Measurements from ENCODE around the gene ST7.
"Not testable (repeated sequence)": the region's sequence is repeated elsewhere in the genome, so short reads cannot be mapped to it uniquely, and the experiment has no call there.

The ST7 gene

DNA sequence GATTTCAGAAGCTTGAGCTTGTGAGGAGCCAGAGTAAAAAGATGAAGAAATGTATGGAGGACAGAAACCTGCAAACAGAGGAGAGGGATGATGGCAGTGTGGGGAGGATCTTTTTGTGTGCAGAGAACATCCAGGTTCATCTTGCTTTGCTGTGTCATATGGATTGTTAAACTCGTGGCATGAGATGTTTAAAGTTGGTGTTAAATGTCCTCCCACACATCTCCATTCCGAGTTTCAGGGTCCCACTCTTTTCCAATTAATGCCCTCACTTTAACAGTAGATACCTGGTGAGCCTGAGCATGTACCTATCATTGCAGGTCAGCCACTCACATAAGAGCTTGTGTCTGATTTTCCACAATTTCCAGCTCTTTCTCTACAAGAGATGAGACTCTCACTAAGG, 147.7 kb downstream of the ST7 start:
- no peak for DNase-seq

- DNase-seq, result no peak
These were observed 157.4 kb downstream of the ST7 start for GRCh38 chr7:117110480-117111315.

DNA sequence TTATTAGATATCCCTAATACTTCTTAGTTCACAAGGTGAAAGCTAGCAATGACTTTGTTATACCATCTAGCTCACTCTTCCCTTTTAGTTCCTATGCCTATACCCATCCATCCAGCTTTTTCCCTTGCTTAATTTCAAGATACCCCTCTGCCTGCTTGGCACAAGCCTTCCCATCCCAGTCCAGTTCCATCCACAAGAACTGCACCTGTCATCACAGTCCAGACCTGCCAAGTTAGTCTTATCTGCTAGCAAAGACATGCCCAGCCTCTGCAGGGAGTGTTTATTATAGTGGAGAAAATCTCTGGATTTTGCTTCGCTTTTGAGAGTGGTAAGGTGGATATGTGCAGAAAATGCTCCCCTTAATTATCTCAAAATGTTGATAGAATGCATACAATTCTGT, 158.2 kb downstream of the ST7 start:
- DNase-seq, result no peak

GRCh38 chr7:117112640-117113039, 159.3 kb downstream of the ST7 start:
- DNase-seq, result no peak

DNA sequence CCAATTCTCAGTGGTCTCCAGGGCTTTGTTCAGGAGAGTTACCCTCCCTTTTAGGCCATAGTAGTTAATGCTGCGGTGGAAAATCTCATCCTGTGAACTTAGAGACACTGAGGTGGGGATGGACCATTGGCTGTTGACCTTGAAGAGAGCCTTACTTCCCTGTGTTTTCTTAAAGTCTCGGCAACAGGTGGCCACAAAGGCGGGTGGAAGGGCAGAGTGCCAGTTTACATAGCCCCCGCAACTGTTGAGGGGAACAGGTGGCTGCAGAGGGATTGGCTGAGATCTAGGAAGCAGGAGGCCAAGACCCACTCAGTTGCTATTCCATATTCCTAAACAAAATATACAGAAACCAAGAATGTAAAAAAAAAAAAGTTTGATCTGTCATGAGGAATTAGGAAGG, 160.6 kb downstream of the ST7 start:
- DNase-seq, result no peak

GRCh38 chr7:117114272-117114671, 161.0 kb downstream of the ST7 start:
- no peak for DNase-seq

GRCh38 chr7:117116211-117116610, 162.9 kb downstream of the ST7 start:
- no peak for DNase-seq

DNA sequence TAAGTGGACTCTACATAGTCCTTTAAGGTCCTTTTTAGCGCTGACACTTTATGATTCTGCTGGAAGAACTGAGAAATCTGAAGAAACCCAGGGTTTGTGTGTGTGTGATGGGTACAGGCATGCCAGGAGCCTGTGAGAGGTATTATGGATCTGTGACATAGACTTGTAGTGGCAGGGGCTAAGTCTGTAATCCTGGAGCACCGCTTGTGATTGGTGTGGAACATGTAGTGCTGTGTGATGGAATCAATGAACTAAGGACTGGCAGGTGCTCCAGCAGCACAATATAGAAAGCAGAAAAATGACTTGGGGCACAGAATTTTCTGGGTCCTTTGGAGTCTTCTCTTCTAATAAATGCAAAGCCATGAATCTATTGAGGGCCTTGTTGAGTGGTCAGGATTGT, 163.9 kb downstream of the ST7 start:
- no peak for DNase-seq

DNA sequence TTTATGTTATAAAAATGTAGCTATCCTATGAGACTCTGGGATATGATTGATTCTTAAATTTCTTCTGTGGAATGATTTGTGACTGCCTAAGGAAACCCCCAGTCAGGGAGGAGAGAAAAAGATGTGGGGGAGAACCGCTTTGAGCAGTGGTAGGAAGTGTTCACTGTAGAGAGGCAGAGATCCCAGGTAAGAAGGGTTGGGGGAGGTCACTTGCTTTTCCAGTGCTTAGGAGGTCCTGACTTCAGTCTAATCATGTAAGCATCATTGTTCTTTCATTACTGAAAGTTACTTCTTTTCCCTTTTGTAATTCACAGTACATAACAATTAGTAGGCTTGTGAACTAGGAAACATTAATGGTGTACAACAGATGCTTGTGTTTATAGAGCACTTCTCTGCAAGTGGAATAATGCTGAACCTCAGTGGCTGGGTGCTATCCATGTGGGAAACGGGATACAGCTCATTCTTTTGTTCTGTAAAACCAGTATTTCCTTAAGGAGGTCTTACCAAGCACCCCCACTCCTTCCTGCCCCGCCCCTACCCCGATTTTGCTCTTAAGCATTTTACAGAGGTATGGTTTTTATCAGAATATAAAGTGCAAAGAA, 165.4 kb downstream of the ST7 start:
- peak; percentile 55 for DNase-seq

- no peak for DNase-seq
These were observed 166.1 kb downstream of the ST7 start for GRCh38 chr7:117119192-117119924.

GRCh38 chr7:117120321-117120720, 167.0 kb downstream of the ST7 start:
- not testable (repeated sequence) for DNase-seq

DNA sequence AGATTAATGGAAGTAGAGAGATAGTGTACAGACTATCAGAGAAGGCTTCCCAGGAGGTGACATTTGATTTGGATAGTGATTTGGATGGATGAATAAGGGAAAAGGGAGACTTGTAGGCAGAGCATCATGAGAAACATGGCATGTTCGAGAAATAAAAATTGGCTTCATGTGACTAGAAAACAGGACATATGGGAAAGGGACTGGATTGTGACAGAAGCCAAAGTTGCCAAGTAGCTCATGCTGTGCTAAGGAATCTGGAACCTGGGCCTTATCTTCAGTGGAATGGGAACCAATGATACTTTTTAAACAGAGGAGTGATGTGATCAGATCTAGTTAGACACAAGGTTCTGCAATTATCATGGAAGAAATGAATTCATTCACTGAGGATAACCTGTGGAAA, 168.7 kb downstream of the ST7 start:
- not testable (repeated sequence) for DNase-seq

- DNase-seq, result no peak
These were observed 169.2 kb downstream of the ST7 start for GRCh38 chr7:117122536-117122935.

GRCh38 chr7:117123311-117123926, 170.1 kb downstream of the ST7 start:
- peak; percentile 81 for DNase-seq

GRCh38 chr7:117124591-117125220, 171.4 kb downstream of the ST7 start:
- DNase-seq, result peak; percentile 75

DNA sequence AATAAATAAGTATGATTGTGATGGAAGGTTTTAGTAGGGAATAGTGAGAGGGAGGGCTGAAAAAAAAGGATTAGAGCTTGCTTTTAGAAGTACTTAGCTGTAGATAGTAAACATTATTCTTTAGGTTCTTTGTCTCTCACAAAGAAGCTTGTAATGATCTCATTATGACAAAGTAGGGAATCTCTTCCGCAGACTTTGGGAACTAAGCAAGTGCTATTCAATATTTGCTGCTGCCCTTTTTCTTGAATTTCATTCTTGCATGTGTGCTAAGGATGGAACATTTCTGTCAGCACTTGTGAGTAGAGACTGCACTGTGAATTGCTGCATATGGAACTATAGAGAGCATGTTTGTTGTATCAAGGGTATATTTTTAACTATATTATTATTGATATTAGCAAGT, 173.4 kb downstream of the ST7 start:
- DNase-seq, result no peak

DNA sequence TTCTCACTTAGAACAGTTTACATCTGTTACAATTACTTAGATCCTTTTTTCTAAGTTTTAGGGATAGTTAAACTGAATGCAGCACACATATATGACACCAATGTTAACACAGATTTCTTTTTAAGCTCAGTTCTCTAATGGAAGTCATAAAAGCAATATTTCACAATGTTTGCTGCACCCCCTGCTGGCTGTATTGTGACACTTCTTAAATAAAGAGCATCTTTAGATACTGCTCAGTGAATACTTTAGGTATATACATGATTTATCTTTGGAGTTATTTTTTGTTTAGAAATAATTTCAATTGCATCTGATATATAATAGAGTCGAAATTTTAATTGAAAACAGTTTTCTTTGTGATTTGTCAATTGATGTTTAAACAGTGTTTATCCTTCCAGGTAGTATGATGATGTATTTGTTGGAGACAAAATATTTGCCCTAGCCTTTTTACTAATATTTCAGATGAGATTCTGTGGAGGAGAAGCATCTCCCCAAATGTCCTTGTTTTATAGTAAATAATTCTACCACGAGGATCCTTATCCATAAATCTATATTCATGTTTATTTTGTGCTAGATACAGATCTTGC, 174.4 kb downstream of the ST7 start:
- DNase-seq, result peak; percentile 83

DNA sequence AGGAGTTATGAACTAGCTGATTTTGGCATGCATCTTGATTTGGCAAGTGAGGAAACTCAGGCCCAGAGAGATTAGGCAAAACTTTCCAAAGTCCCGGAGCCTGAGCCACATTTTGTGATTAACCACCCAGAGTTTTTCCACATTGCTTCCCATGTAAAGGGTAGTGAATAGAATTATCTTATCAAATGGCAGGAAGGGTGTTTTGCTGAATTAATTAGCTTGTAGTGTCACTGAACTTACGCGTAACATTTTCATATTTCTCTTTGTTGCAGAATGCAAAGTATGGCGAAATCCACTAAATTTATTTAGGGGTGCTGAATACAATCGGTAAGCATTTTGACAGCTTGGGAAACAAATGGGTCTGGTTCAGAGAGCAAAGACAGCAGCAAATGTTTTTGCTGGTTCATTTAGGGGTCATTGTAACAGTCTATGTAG, 176.2 kb downstream of the ST7 start:
- DNase-seq, result no peak

- DNase-seq, result no peak
These were observed 177.0 kb downstream of the ST7 start for GRCh38 chr7:117130262-117130661.

- DNase-seq, result no peak
These were observed 179.2 kb downstream of the ST7 start for GRCh38 chr7:117132321-117133120.

DNA sequence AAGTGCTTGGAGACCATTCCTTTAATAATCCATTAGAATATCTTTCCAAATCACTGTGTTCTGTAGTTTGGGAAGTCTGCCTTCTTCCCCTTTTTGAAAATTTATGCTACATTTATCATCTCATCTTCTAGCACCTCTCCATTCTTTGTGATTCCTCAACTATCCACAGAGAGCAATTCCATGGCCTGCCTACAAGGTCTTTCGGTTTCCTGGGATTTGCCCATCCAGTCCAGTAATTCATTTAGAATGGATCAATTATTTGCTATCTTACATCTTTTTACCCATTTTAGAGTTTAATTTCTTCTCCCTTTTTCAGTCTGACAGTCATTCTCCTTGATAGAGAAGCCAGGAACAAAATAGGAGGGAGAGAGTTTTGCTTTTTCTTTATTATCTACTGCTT, 179.8 kb downstream of the ST7 start:
- no peak for DNase-seq

DNA sequence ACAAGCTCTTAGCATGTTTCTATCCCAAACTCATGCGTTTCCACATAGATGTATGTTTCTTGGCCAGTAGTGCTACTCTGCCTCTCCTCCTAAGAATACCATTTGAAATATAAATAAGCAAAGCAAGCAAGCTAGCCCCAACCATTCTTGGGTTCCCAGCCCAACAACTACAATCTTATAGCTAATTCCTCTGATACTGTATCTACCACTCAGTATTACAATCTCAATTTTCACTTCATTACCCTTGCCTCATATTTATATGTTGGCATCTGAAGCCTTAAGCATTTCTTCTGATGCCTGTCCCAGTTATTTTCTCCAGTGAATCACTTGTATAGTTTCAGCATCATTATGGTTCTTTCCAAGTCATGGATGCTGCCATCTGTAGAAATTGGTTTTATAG, 181.1 kb downstream of the ST7 start:
- DNase-seq, result no peak

All from DMS79 treated with DMSO at 0.1 percent for 48 hours (cell line).